ENCODE measurements around the gene EIF5B. TPM values are rescaled to one million over a fixed set of nuclear protein-coding genes. Genes with fewer than 3 reads are reported as not detected.
A peak's percentile ranks its signal among the peaks of the same experiment; 100 is the strongest.

Gene EIF5B
- total and polyA plus RNA-seq, 2 of the 8 experiments (the other 6 are each of a cell fraction or from before 2014, with no cell fraction given): 10.7 to 64.5 TPM

GRCh38 chr2:99335911-99336803, 1.0 kb upstream of the EIF5B start, which contains the start of gene TXNDC9 (continued):
- no peak for TF ChIP-seq CHD7 (IDR thresholded peaks at IDR 0.05; ENCODE audit: insufficient replicate concordance, low read length)
- peak; percentile 62 to 91 for TF ChIP-seq POLR2A (IDR thresholded peaks at IDR 0.05; ENCODE audit: control extremely low read depth in 1 of 2, low read depth in 2 of 2, low read length in 2 of 2)
- TF ChIP-seq TAF7 (optimal IDR thresholded peaks at IDR 0.05; ENCODE audit: borderline replicate concordance, low read depth, low read length): peak; percentile 43
- no peak for TF ChIP-seq RFX5 (IDR thresholded peaks at IDR 0.05; ENCODE audit: borderline replicate concordance, low read depth, low read length)
- TF ChIP-seq CBX5 (IDR thresholded peaks at IDR 0.05; ENCODE audit: low read depth, low read length): no peak
- TF ChIP-seq TAF1 (IDR thresholded peaks at IDR 0.05; ENCODE audit: low read depth, low read length): peak; percentile 90
- no peak; the same call in 1 of the 2 replicates for TF ChIP-seq BACH1 (IDR thresholded peaks at IDR 0.05; ENCODE audit: low read length)
- TF ChIP-seq SIX5 (IDR thresholded peaks at IDR 0.05; ENCODE audit: low read depth, low read length): peak; percentile 92
- TF ChIP-seq RXRA (IDR thresholded peaks at IDR 0.05; ENCODE audit: insufficient read depth, low read depth, low read length): no peak
- no peak for TF ChIP-seq KDM1A (IDR thresholded peaks at IDR 0.05; ENCODE audit: borderline replicate concordance, low read length)
- no peak for TF ChIP-seq SIRT6 (IDR thresholded peaks at IDR 0.05; ENCODE audit: low read length)

Data from H1 (cell line).